ENCODE measurements around the gene RBBP6. TPM values are rescaled to one million over a fixed set of nuclear protein-coding genes. Genes with fewer than 3 reads are reported as not detected.

Gene RBBP6
- total RNA-seq, 1 donor, result 31.5 TPM

- H3K4me2 ChIP-seq (ENCODE audit: insufficient read depth, low read length), result no peak overlapping the region
- no peaks in the 10 kb centered on the region for H3K9me3 ChIP-seq (ENCODE audit: low read depth, low read length)
- H3K36me3 ChIP-seq (ENCODE audit: insufficient read depth, low read length), result no peaks in the 10 kb centered on the region
- no peaks in the 10 kb centered on the region for H4K20me1 ChIP-seq (ENCODE audit: insufficient read depth, low read length)
- no peak overlapping the region for H3K4me3 ChIP-seq (ENCODE audit: insufficient read depth, low read length)
- H3K4me1 ChIP-seq (ENCODE audit: insufficient read depth, low read length), result no peaks in the 10 kb centered on the region
- H3K27me3 ChIP-seq (ENCODE audit: insufficient read depth, low read length), result no peaks in the 10 kb centered on the region
- no peak for TF ChIP-seq CTCF (IDR thresholded peaks at IDR 0.05; ENCODE audit: extremely low read depth, low read depth, low read length)
- no peak overlapping the region for H3K27ac ChIP-seq (ENCODE audit: low read depth, low read length)
- H2AFZ ChIP-seq (ENCODE audit: low read length), result no peak overlapping the region
- no peaks in the 10 kb centered on the region for H3K79me2 ChIP-seq (ENCODE audit: insufficient read depth, low read length)
- DNase-seq (ENCODE audit: insufficient read length, low spot score, missing footprints), result no peak
Observed at GRCh38 chr16:24598777-24599437, 59.5 kb downstream of the RBBP6 start.

GRCh38 chr16:24609417-24609739 lies 70.0 kb downstream of the RBBP6 start:
- H2AFZ ChIP-seq (ENCODE audit: low read length), result peak overlapping the region; percentile 88
- H3K79me2 ChIP-seq (ENCODE audit: insufficient read depth, low read length), result no peaks in the 10 kb centered on the region
- peak overlapping the region; percentile 63 for H3K4me3 ChIP-seq (ENCODE audit: insufficient read depth, low read length)
- peaks cover 8% of the 10 kb centered on the region for H3K4me1 ChIP-seq (ENCODE audit: insufficient read depth, low read length)
- no peaks in the 10 kb centered on the region for H3K9me3 ChIP-seq (ENCODE audit: low read depth, low read length)
- no peaks in the 10 kb centered on the region for H4K20me1 ChIP-seq (ENCODE audit: insufficient read depth, low read length)
- peak overlapping the region; percentile 80 for H3K4me2 ChIP-seq (ENCODE audit: insufficient read depth, low read length)
- H3K27ac ChIP-seq (ENCODE audit: low read depth, low read length), result no peak overlapping the region
- DNase-seq (ENCODE audit: insufficient read length, low spot score, missing footprints), result no peak
- TF ChIP-seq CTCF (IDR thresholded peaks at IDR 0.05; ENCODE audit: extremely low read depth, low read depth, low read length), result no peak
- H3K36me3 ChIP-seq (ENCODE audit: insufficient read depth, low read length), result no peaks in the 10 kb centered on the region
- peaks cover 12% of the 10 kb centered on the region for H3K27me3 ChIP-seq (ENCODE audit: insufficient read depth, low read length)

GRCh38 chr16:24609740-24610415 lies 70.5 kb downstream of the RBBP6 start:
- H3K9me3 ChIP-seq (ENCODE audit: low read depth, low read length), result no peaks in the 10 kb centered on the region
- H3K79me2 ChIP-seq (ENCODE audit: insufficient read depth, low read length), result no peaks in the 10 kb centered on the region
- H3K4me2 ChIP-seq (ENCODE audit: insufficient read depth, low read length), result peak overlapping the region; percentile 80
- H3K27me3 ChIP-seq (ENCODE audit: insufficient read depth, low read length), result peaks cover 12% of the 10 kb centered on the region
- DNase-seq (ENCODE audit: insufficient read length, low spot score, missing footprints), result peak; percentile 39
- no peaks in the 10 kb centered on the region for H3K36me3 ChIP-seq (ENCODE audit: insufficient read depth, low read length)
- peak overlapping the region; percentile 63 for H3K4me3 ChIP-seq (ENCODE audit: insufficient read depth, low read length)
- H2AFZ ChIP-seq (ENCODE audit: low read length), result peak overlapping the region; percentile 88
- no peak for TF ChIP-seq CTCF (IDR thresholded peaks at IDR 0.05; ENCODE audit: extremely low read depth, low read depth, low read length)
- no peaks in the 10 kb centered on the region for H4K20me1 ChIP-seq (ENCODE audit: insufficient read depth, low read length)
- no peak overlapping the region for H3K27ac ChIP-seq (ENCODE audit: low read depth, low read length)
- peaks cover 8% of the 10 kb centered on the region for H3K4me1 ChIP-seq (ENCODE audit: insufficient read depth, low read length)

GRCh38 chr16:24610416-24610755 lies 71.0 kb downstream of the RBBP6 start:
- Histone ChIP-seq H3K9me3 (ENCODE audit: low read depth, low read length) (no peaks in the 10 kb centered on the region), H4K20me1 (ENCODE audit: insufficient read depth, low read length) (no peaks in the 10 kb centered on the region), H3K4me1 (ENCODE audit: insufficient read depth, low read length) (peaks cover 8% of the 10 kb centered on the region), H3K79me2 (ENCODE audit: insufficient read depth, low read length) (no peaks in the 10 kb centered on the region), H3K4me2 (ENCODE audit: insufficient read depth, low read length) (peak overlapping the region; percentile 80), H3K27me3 (ENCODE audit: insufficient read depth, low read length) (peaks cover 12% of the 10 kb centered on the region), H2AFZ (ENCODE audit: low read length) (peak overlapping the region; percentile 88), H3K36me3 (ENCODE audit: insufficient read depth, low read length) (no peaks in the 10 kb centered on the region), H3K27ac (ENCODE audit: low read depth, low read length) (no peak overlapping the region), H3K4me3 (ENCODE audit: insufficient read depth, low read length) (peak overlapping the region; percentile 63)
- no peak for TF ChIP-seq CTCF (IDR thresholded peaks at IDR 0.05; ENCODE audit: extremely low read depth, low read depth, low read length)
- peak; percentile 64 for DNase-seq (ENCODE audit: insufficient read length, low spot score, missing footprints)

Measured in osteoblast (primary cell).